Measurements from ENCODE around the gene TRMT10B.

DNA sequence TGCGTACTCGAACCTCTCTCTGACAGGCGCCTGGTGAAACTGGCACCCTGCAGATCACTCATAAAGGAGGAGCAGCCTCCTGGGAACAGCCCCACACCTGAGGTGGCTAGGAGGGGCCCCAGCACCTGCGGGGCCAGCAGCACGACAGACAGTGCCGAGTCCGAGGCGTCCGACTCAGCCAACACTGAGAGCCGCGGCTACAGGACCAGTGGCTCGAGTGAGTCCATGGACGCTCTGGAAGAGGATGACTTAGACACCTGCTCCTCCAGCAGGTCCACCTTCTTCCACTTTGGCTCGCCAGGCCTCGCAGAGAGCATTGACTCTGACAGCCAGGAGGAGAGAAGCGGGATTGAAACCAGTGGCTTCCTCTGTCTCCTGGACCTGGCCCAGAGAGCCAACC, 13.5 kb upstream of the TRMT10B start:
- TF ChIP-seq, protein P1, sequence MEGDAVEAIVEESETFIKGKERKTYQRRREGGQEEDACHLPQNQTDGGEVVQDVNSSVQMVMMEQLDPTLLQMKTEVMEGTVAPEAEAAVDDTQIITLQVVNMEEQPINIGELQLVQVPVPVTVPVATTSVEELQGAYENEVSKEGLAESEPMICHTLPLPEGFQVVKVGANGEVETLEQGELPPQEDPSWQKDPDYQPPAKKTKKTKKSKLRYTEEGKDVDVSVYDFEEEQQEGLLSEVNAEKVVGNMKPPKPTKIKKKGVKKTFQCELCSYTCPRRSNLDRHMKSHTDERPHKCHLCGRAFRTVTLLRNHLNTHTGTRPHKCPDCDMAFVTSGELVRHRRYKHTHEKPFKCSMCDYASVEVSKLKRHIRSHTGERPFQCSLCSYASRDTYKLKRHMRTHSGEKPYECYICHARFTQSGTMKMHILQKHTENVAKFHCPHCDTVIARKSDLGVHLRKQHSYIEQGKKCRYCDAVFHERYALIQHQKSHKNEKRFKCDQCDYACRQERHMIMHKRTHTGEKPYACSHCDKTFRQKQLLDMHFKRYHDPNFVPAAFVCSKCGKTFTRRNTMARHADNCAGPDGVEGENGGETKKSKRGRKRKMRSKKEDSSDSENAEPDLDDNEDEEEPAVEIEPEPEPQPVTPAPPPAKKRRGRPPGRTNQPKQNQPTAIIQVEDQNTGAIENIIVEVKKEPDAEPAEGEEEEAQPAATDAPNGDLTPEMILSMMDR (conservative IDR thresholded peaks at IDR 0.05; ENCODE audit: low read length) = no peak
- no peak for TF ChIP-seq EZH2phosphoT487 (IDR thresholded peaks at IDR 0.05; ENCODE audit: borderline replicate concordance, low read depth, low read length)

Data from OCI-LY7 (cell line).